ENCODE measurements around the gene KIF3A. TPM values are rescaled to one million over a fixed set of nuclear protein-coding genes. Genes with fewer than 3 reads are reported as not detected.

KIF3A gene
- total and polyA plus RNA-seq, 4 donors = 0.58 to 1.2 (median 0.86) TPM

DNA sequence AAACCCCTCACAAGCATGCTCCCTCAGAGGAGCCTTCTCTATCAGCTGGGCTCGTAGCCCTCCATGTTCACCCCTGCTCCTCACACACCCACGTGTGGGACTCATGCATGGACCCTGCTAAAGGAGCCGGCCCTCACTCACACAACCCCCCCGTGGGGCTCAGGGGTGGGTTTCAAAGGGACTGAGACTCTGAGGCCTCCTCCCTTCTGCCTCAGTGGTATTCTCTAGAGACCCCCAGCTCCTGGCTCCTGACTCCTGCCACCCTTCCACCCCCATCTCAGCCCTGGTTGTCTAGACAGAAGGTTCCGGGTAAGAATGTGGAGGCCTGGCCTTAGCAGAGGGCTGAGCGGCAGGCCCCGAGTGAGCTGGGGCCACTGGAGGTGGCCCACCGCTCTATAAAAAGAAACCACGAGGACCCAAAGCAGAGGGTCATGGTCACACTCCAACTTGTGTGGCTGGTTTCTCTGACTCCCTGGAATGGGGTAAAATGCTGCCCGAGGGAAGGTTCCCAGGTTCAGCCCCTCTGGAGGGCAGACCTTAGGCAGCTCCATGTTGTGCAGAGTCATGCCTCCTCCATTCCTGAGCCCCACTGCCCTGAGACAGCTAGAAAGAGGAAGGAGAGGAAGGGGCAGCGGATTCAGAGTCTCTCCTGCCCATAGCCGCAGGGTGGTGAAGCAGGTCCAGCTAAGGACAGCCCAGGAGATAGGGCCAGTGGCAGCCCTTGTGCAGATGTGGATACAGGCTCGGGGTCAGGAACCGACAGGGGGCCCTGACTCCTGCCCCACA is 28.9 kb upstream of the KIF3A start:
- DNase-seq (ENCODE audit: low spot score) = no peak
- H3K4me3 ChIP-seq (ENCODE audit: low read depth in 1 of 3, low read length in 3 of 3) = no peak overlapping the region
- no peaks in the 10 kb centered on the region for H3K9me3 ChIP-seq (ENCODE audit: control insufficient read depth in 4 of 4, low read length in 3 of 4)
- H3K27ac ChIP-seq (ENCODE audit: low read depth in 1 of 2, low read length in 2 of 2) = no peak overlapping the region
- no peaks in the 10 kb centered on the region for H3K27me3 ChIP-seq (ENCODE audit: control insufficient read depth in 4 of 4, insufficient read depth in 4 of 4, low read length in 3 of 4)
- peaks cover 0 to 30% (median 5%) of the 10 kb centered on the region in 4 donors for H3K36me3 ChIP-seq (ENCODE audit: control insufficient read depth in 4 of 4, insufficient read depth in 3 of 4, low read depth in 1 of 4, low read length in 3 of 4)
- H3K4me1 ChIP-seq (ENCODE audit: control insufficient read depth in 4 of 4, insufficient read depth in 4 of 4, low read length in 3 of 4) = no peaks in the 10 kb centered on the region
- no peak for TF ChIP-seq CTCF (IDR thresholded peaks at IDR 0.05; ENCODE audit: low read depth, low read length, missing input control)
- TF ChIP-seq JUND (IDR thresholded peaks at IDR 0.05) = no peak
- TF ChIP-seq YY1 (IDR thresholded peaks at IDR 0.05) = no peak
- no peak for TF ChIP-seq REST (IDR thresholded peaks at IDR 0.05)
- no peak for TF ChIP-seq RXRA (IDR thresholded peaks at IDR 0.05)
- no peak for TF ChIP-seq GABPA (IDR thresholded peaks at IDR 0.05 in 1 of 2, conservative IDR thresholded peaks at IDR 0.05 in 1 of 2)
- TF ChIP-seq FOXA1 (IDR thresholded peaks at IDR 0.05) = no peak
- TF ChIP-seq RAD21 (IDR thresholded peaks at IDR 0.05) = no peak
- no peak for TF ChIP-seq EGR1 (IDR thresholded peaks at IDR 0.05; ENCODE audit: low read depth in 2 of 2)
- no peak for TF ChIP-seq MAX (IDR thresholded peaks at IDR 0.05)
- TF ChIP-seq HNF4G (IDR thresholded peaks at IDR 0.05) = no peak
- TF ChIP-seq SP1 (IDR thresholded peaks at IDR 0.05) = no peak
- H3K9ac ChIP-seq (ENCODE audit: low read depth in 1 of 2, low read length in 2 of 2) = no peak overlapping the region
- 95% methylated on average over 14 of the region's 14 CpGs for WGBS

GRCh38 chr5:132765311-132766019 is 28.1 kb upstream of the KIF3A start:
- 92% methylated on average over 12 of the region's 12 CpGs for whole genome bisulfite sequencing
- no peaks in the 10 kb centered on the region for H3K9me3 ChIP-seq (ENCODE audit: control insufficient read depth in 4 of 4, low read length in 3 of 4)
- no peaks in the 10 kb centered on the region for H3K4me1 ChIP-seq (ENCODE audit: control insufficient read depth in 4 of 4, insufficient read depth in 4 of 4, low read length in 3 of 4)
- no peak overlapping the region for H3K27ac ChIP-seq (ENCODE audit: low read depth in 1 of 2, low read length in 2 of 2)
- DNase-seq (ENCODE audit: low spot score) = no peak
- no peak overlapping the region for H3K4me3 ChIP-seq (ENCODE audit: low read depth in 1 of 3, low read length in 3 of 3)
- no peak overlapping the region for H3K9ac ChIP-seq (ENCODE audit: low read depth in 1 of 2, low read length in 2 of 2)
- peaks cover 0 to 37% (median 6%) of the 10 kb centered on the region in 4 donors for H3K36me3 ChIP-seq (ENCODE audit: control insufficient read depth in 4 of 4, insufficient read depth in 3 of 4, low read depth in 1 of 4, low read length in 3 of 4)
- no peaks in the 10 kb centered on the region for H3K27me3 ChIP-seq (ENCODE audit: control insufficient read depth in 4 of 4, insufficient read depth in 4 of 4, low read length in 3 of 4)
- TF ChIP-seq EGR1 (IDR thresholded peaks at IDR 0.05; ENCODE audit: low read depth in 2 of 2) = no peak
- no peak for TF ChIP-seq FOXA2 (IDR thresholded peaks at IDR 0.05)
- no peak for TF ChIP-seq RAD21 (IDR thresholded peaks at IDR 0.05)
- no peak for TF ChIP-seq ATF3 (IDR thresholded peaks at IDR 0.05)
- TF ChIP-seq ZBTB33 (IDR thresholded peaks at IDR 0.05) = no peak
- no peak for TF ChIP-seq RXRA (IDR thresholded peaks at IDR 0.05)
- TF ChIP-seq FOXA1 (IDR thresholded peaks at IDR 0.05) = no peak
- no peak for TF ChIP-seq TAF1 (conservative IDR thresholded peaks at IDR 0.05)
- TF ChIP-seq CTCF (IDR thresholded peaks at IDR 0.05; ENCODE audit: low read depth, low read length, missing input control) = no peak

Data from liver (tissue), 9 donors.